B cell (primary cell): ENCODE measurements around the gene TTC27. TPM values are rescaled to one million over a fixed set of nuclear protein-coding genes. Genes with fewer than 3 reads are reported as not detected.

Experiments
- ATAC-seq: fragments of 200-7000 bp; cut with Tn5 transposase; one replicate; pipeline ENCODE4 v1.10.0; 2021; ENCODE audit warnings: low read depth, mild to moderate bottlenecking, moderate number of reproducible peaks, moderate library complexity
- CTCF ChIA-PET: fragments of 350-600 bp; sonication (Branson Sonifier 250); formaldehyde crosslinking; loops from one replicate; lab custom pipeline; 2021; ENCODE audit warnings: antibody characterized with exemption, inconsistent platforms; lab: Charles Lee
- POLR2A ChIA-PET: fragments of 350-600 bp; sonication (Branson Sonifier 250); formaldehyde crosslinking; loops from one replicate; lab custom pipeline; 2021; ENCODE audit warnings: antibody characterized with exemption; lab: Charles Lee
- DNase-seq: peaks from one replicate; pipeline ENCODE4 v3.0.0; 2013
- H2AFZ ChIP-seq: 2 replicates; pipeline ENCODE4 v1.6.1; 2012; ENCODE audit warnings: mild to moderate bottlenecking, low read depth, low read length; ENCODE audit not compliant: insufficient read depth, poor library complexity, severe bottlenecking
- H3K27ac ChIP-seq, 2 donors: 1 replicate in 1 of 2; 2 replicates in 1 of 2; pipeline ENCODE4 v1.5.1; 2012 to 2013; ENCODE audit warnings: low read length in 2 of 2, mild to moderate bottlenecking in 2 of 2, moderate library complexity in 1 of 2
- H3K27me3 ChIP-seq, 4 experiments: fragments of 200-600 bp in 1 of 4; sonication (generic) in 1 of 4; replicated peaks in 1 of 4; 1 replicate in 2 of 4; 2 replicates in 2 of 4; pipeline versions ENCODE4 v1.6.1 to v1.7.0; 2013 to 2016; ENCODE audit warnings: low read length in 3 of 4, mild to moderate bottlenecking in 2 of 4, mixed read lengths in 1 of 4, moderate library complexity in 1 of 4; ENCODE audit not compliant: insufficient read depth in 4 of 4, control insufficient read depth in 3 of 4; ENCODE audit errors: control extremely low read depth in 1 of 4
- H3K36me3 ChIP-seq, 2 experiments: replicated peaks in 1 of 2; 1 replicate in 1 of 2; 2 replicates in 1 of 2; pipeline versions ENCODE4 v1.6.1 to v1.7.1; 2013; ENCODE audit warnings: low read length in 1 of 2; ENCODE audit not compliant: insufficient read depth in 2 of 2, control insufficient read depth in 1 of 2; ENCODE audit errors: control extremely low read depth in 1 of 2, extremely low read depth in 1 of 2
- H3K4me1 ChIP-seq, 2 donors: fragments of 200-600 bp in 1 of 2; sonication (generic) in 1 of 2; 1 replicate in 1 of 2; 2 replicates in 1 of 2; pipeline versions ENCODE4 v1.5.1 to v1.6.1; 2013 to 2017; ENCODE audit warnings: low read length in 2 of 2; ENCODE audit not compliant: control insufficient read depth in 2 of 2, insufficient read depth in 2 of 2
- H3K4me2 ChIP-seq: replicated peaks from 2 replicates; pipeline ENCODE3; 2012; ENCODE audit warnings: mild to moderate bottlenecking, low read depth, low read length; ENCODE audit not compliant: poor library complexity, severe bottlenecking
- H3K4me3 ChIP-seq, 5 experiments: fragments of 200-600 bp in 1 of 5; sonication (generic) in 1 of 5; 1 replicate in 3 of 5; 2 replicates in 2 of 5; pipeline versions ENCODE4 v1.5.1 to v1.7.0; 2011 to 2016; ENCODE audit warnings: low read length in 4 of 5, mild to moderate bottlenecking in 4 of 5, low read depth in 2 of 5, control low read depth in 1 of 5, moderate library complexity in 1 of 5; ENCODE audit not compliant: insufficient read depth in 1 of 5; ENCODE audit errors: control extremely low read depth in 1 of 5, extremely low read depth in 1 of 5
- H3K79me2 ChIP-seq: fragments of 200-600 bp; sonication (generic); one replicate; pipeline ENCODE4 v1.6.0; 2016; ENCODE audit warnings: low read length; ENCODE audit not compliant: control insufficient read depth, insufficient read depth
- H3K9ac ChIP-seq: fragments of 200-600 bp; sonication (generic); 2 replicates; pipeline ENCODE4 v1.6.1; 2017; ENCODE audit warnings: mild to moderate bottlenecking, low read length, moderate library complexity
- H3K9me3 ChIP-seq, 3 donors: one replicate each; pipeline versions ENCODE4 v1.6.1 to v1.7.1; 2013; ENCODE audit warnings: low read length in 2 of 3; ENCODE audit not compliant: control insufficient read depth in 2 of 3, insufficient read depth in 1 of 3; ENCODE audit errors: control extremely low read depth in 1 of 3
- H4K20me1 ChIP-seq: 2 replicates; pipeline ENCODE4 v1.6.0; 2012; ENCODE audit warnings: mild to moderate bottlenecking, low read length; ENCODE audit not compliant: insufficient read depth, control insufficient read depth, poor library complexity, severe bottlenecking
- H3K27ac Mint-ChIP-seq: one replicate; pipeline ENCODE4 v1.8.0; 2021; ENCODE audit warnings: mixed read lengths
- H3K27me3 Mint-ChIP-seq: one replicate; pipeline ENCODE4 v1.8.0; 2021; ENCODE audit warnings: mixed read lengths
- H3K4me1 Mint-ChIP-seq: one replicate; pipeline ENCODE4 v1.8.0; 2021; ENCODE audit warnings: mixed read lengths
- H3K4me3 Mint-ChIP-seq: one replicate; pipeline ENCODE4 v1.8.0; 2021; ENCODE audit warnings: mixed read lengths
- H3K9me3 Mint-ChIP-seq: one replicate; pipeline ENCODE4 v1.8.0; 2022; ENCODE audit warnings: mixed read lengths; ENCODE audit not compliant: insufficient read depth
- CTCF ChIP-seq: fragments of 200-600 bp; IDR thresholded peaks from one replicate; pipeline ENCODE4 v1.8.0; 2022; ENCODE audit warnings: antibody characterized with exemption, mild to moderate bottlenecking
- EZH2 ChIP-seq: IDR thresholded peaks from 2 replicates; pipeline ENCODE4 v1.6.1; 2012; ENCODE audit warnings: borderline replicate concordance, low read depth, mild to moderate bottlenecking, moderate library complexity, low read length; ENCODE audit not compliant: insufficient read depth, poor library complexity, severe bottlenecking
- WGBS: methylation state at CpG from one replicate; pipeline ENCODE4 v1.1.5; 2013; ENCODE audit warnings: missing lambda C conversion rate; ENCODE audit not compliant: insufficient coverage; 5-methylcytosine and 5-hydroxymethylcytosine counted together
- intact Hi-C: fragments of 100-400 bp; cut with micrococcal nuclease; formaldehyde crosslinking; loops from one replicate; pipeline ENCODE4 v1.10.0; 2022
- polyA plus RNA-seq: library from polyadenylated mRNA; depleted of rRNA; stranded (reverse); fragments of >200 nt; gene quantifications from 2 replicates; pipeline ENCODE4 v1.2.3, GENCODE V29; 2012
- total RNA-seq, 2 donors: library from RNA; stranded (reverse); fragments of 120-200 nt in 1 of 2; gene quantifications; 1 replicate in 1 of 2; 2 replicates in 1 of 2; pipeline versions ENCODE4 v1.2.3 to v1.2.4, GENCODE V29; 2013 to 2022

Gene TTC27
- total and polyA plus RNA-seq, 2 donors (not counting 1 experiment from before 2014, with no cell fraction given), result 22.7 to 28.5 TPM

- Histone ChIP-seq H2AFZ (no peak overlapping the region), H3K4me1 (no peaks in the 10 kb centered on the region), H3K9me3 (no peaks in the 10 kb centered on the region), H3K36me3 (peaks cover 7 to 13% of the 10 kb centered on the region in 2 experiments), H3K27ac (no peak overlapping the region), H3K27me3 (no peaks in the 10 kb centered on the region), H4K20me1 (peaks cover under 1% of the 10 kb centered on the region), H3K9ac (no peak overlapping the region), H3K4me2 (no peak overlapping the region), H3K79me2 (no peaks in the 10 kb centered on the region), H3K4me3 (no peak overlapping the region)
- DNase-seq (no peak), ATAC-seq (no peak)
- no peaks in the 10 kb centered on the region for H3K9me3 Mint-ChIP-seq
- H3K27me3 Mint-ChIP-seq, result no peaks in the 10 kb centered on the region
- no CpG with 5 or more reads among the region's 1 CpG for WGBS
- no peak overlapping the region for H3K27ac Mint-ChIP-seq
- H3K4me3 Mint-ChIP-seq, result no peak overlapping the region
- TF ChIP-seq CTCF, result no peak
- no peak for TF ChIP-seq EZH2
- intact Hi-C loops, result no loop called here
- no peaks in the 10 kb centered on the region for H3K4me1 Mint-ChIP-seq
- ChIA-PET CTCF (no interaction called here), POLR2A (no interaction called here)
These were observed 40.4 kb downstream of the TTC27 start for GRCh38 chr2:32668254-32668653.

GRCh38 chr2:32671885-32672533 lies 44.2 kb downstream of the TTC27 start:
- Histone ChIP-seq H2AFZ (no peak overlapping the region), H4K20me1 (no peaks in the 10 kb centered on the region), H3K36me3 (peaks cover 9 to 11% of the 10 kb centered on the region in 2 experiments), H3K27ac (no peak overlapping the region), H3K4me3 (no peak overlapping the region), H3K4me2 (no peak overlapping the region), H3K27me3 (no peaks in the 10 kb centered on the region), H3K9me3 (no peaks in the 10 kb centered on the region), H3K9ac (no peak overlapping the region), H3K79me2 (no peaks in the 10 kb centered on the region), H3K4me1 (no peaks in the 10 kb centered on the region)
- H3K4me1 Mint-ChIP-seq, result no peaks in the 10 kb centered on the region
- H3K4me3 Mint-ChIP-seq, result no peak overlapping the region
- intact Hi-C loops, result no loop called here
- no peak overlapping the region for H3K27ac Mint-ChIP-seq
- CTCF ChIA-PET, result interaction anchor here (0.6 to 1.0 kb wide), 2 partner anchors 9 to 592 kb away, joined by 3 to 4 read pairs; no protein-coding TSS in a partner anchor
- WGBS, result 100% methylated on average over 1 of the region's 2 CpGs
- ATAC-seq, result no peak
- TF ChIP-seq CTCF, result no peak
- no peak for TF ChIP-seq EZH2
- no peaks in the 10 kb centered on the region for H3K27me3 Mint-ChIP-seq
- no peak for DNase-seq
- H3K9me3 Mint-ChIP-seq, result no peaks in the 10 kb centered on the region
- POLR2A ChIA-PET, result no interaction called here
